Stimulated activated CD8-positive, alpha-beta memory T cell treated with anti-CD3 and anti-CD28 coated beads, Interleukin-12 subunit alpha, Interleukin-12 subunit beta, amount 100 ng/mL, for 24 hours (primary cell): ENCODE data around the gene LARP1.
"Not testable (repeated sequence)": the region's sequence is repeated elsewhere in the genome, so short reads cannot be mapped to it uniquely, and the experiment has no call there.

ENCODE experiments used
- DNase-seq: peaks from one replicate; pipeline ENCODE4 v3.0.0-alpha.2; 2020; ENCODE audit errors: extremely low read depth

LARP1 gene

DNA sequence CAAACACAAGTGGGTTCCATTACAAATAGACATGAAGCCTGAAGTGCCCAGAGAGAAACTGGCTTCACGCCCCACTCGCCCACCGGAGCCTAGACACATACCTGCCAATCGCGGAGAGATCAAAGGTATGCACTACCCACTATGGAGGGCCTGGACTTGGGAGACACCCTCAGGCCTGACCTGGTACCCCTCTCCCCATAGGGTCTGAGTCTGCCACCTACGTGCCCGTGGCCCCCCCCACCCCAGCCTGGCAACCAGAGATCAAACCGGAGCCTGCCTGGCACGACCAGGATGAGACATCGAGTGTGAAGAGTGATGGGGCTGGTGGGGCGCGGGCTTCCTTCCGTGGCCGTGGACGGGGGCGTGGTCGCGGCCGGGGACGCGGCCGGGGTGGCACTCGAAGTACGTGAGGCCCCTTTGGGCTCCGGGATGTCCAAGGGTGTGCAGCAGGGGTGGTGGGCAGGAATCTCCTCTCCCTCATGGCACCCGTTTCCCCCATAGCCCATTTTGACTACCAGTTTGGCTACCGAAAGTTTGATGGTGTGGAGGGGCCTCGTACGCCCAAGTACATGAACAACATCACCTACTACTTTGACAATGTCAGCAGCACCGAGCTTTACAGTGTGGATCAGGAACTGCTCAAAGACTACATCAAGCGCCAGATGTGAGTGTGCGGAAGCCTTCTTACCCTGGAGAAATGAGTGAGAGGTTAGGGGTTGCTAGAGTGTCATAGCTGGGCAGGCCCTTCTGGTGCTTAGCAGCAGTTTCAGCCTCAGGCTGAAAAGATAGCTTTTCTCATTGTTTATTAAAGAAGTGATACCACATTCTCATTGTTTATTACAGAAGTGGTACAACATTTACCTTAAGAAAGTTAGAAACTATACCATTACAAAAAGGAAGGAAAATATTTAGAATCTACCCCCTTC lies 38.7 kb downstream of the LARP1 start:
- no peak for DNase-seq

DNA sequence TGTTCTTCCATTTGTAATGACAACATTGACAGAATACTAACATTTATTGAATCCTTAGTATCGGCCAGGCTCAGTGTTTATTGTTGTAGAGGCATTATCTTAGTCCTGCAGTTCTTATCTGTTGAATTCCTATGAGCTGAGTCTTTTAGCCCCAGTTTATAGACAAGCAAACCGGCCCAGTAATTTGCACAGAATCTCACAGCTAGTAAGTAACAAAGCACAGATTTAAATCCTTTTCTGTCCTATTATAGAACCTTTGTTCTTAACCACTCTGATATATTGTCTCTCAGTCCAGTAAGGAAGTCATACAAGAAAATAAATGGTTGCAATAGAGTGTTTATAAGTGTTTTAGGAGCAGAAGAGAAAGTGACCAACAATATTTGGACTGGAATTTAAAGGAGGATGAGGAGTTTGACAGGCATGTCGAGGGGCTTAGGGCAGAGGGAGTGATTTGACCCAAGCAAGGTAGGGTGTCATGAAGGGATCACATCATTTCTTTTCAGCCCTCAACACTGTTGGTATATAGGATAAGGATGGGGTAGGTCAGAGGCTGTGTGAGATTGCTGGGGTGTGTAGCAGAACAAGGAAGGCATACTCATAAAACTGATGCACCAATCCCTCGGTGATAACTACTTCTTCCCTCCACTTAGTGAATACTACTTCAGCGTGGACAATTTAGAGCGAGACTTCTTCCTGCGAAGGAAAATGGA lies 39.5 kb downstream of the LARP1 start:
- no peak for DNase-seq

DNA sequence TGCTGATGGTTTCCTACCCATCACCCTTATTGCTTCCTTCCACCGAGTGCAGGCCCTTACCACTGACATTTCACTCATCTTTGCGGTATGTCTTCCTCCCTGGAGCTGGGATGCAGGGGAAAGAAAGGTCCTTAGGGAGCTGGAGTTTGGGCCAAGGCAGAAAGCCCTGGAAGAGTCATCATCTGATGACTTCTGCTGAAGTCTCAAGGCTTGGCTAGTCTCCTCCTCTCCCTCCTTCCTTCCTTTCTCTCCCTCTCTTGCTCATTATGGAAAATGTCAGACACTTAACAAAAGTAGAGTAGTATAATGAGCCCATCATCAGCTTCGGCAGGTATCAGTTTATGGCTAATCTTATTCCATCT lies 40.0 kb downstream of the LARP1 start:
- no peak for DNase-seq

DNA sequence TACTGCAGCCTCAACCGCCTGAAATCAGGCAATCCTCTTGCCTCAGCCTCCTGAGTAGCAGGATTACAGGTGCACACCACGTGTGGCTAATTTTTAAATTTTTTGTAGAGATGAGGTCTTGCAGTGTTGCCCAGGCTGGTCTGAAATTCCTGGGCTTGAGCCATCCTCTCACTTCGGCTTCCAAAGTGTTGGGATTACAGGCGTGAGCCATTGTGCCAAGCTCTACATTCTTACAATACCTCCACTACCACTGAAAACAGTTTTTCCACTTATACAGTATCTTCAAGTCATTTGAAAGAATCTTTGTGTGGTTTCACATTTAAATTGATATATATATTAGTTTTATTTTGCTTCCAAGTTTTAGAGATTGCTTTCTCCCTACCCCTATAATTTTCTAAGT lies 42.6 kb downstream of the LARP1 start:
- DNase-seq: no peak

DNA sequence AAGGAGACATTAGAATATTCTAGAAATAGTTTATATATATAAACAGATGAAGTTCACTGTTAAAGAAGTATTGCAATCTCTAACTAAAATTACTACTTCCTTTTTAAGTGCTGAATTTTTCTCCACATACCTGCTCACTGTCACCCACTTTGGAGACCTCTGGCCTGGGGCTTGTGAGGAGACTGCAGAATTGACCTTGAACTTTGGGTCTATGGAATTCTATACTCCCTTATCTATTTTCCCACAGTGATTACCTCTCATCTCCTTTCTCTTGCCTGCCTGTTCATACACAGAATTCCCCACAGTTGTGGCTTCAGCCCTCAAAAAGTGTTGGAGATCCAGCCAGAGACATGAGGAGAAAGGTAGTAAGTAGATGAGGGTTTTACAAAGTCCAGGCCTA lies 45.4 kb downstream of the LARP1 start:
- no peak for DNase-seq

DNA sequence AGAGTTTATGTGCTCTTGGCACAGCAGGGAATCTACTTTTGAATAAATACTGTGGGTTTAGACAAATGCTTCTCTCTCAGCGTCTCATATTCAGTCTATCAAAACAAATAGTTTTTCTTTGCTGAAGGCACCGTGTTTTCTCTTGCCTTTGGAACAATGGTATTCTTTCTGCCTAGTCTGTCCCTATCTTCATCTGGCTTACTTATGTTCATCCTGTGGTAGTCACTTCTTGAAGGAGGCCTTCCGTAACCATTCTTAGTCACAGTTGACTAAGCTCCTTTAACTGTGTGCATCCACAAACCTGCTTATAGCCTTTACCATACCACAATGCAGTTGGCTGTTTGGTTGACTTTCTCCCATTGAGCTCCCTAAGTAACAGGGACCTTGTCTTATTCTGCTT lies 45.9 kb downstream of the LARP1 start:
- DNase-seq: no peak

DNA sequence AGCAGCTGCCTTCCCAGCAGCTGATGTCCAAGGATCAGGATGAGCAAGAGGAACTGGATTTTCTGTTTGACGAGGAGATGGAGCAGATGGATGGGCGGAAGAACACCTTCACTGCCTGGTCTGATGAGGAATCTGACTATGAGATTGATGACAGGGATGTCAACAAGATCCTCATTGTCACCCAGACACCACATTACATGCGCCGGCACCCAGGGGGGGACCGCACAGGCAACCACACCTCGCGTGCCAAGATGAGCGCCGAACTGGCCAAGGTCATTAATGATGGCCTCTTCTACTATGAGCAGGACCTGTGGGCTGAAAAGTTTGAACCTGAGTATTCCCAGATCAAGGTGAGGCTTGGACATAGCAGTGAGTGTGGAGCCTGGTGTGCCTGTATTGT lies 46.9 kb downstream of the LARP1 start:
- DNase-seq: no peak

DNA sequence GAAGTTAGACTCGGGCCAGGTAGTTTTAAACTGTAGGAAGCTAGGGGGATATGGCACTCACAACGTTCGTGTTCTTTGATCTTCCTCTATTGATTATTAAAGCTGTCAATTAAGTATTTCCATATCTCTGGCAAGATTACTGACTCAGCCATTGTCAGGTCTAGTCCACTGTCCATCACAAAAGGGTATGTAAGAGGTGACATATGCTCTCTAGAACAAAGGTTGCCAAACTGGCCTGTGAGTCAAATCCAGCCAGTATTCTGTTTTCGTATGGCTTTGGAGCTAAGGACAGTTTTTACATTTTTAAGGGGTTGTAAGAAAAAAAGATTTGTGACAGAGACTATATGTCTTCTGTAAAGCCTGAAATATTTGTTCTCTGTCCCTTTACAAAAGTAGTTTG lies 51.0 kb downstream of the LARP1 start:
- DNase-seq: no peak

DNA sequence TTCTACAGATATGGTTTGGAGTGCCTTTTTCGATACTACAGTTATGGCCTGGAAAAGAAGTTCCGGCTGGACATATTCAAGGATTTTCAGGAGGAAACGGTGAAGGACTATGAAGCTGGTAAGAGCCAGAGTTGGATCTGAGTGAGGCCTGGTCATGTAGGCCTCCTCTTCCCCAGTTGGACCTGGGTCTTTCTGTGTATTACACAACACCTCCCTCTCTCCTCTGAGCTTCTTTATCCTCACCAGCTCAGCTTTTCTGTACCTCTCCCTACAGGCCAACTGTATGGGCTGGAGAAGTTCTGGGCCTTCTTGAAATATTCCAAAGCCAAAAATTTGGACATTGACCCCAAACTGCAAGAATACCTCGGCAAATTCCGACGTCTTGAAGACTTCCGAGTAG lies 56.1 kb downstream of the LARP1 start:
- DNase-seq: no peak

DNA sequence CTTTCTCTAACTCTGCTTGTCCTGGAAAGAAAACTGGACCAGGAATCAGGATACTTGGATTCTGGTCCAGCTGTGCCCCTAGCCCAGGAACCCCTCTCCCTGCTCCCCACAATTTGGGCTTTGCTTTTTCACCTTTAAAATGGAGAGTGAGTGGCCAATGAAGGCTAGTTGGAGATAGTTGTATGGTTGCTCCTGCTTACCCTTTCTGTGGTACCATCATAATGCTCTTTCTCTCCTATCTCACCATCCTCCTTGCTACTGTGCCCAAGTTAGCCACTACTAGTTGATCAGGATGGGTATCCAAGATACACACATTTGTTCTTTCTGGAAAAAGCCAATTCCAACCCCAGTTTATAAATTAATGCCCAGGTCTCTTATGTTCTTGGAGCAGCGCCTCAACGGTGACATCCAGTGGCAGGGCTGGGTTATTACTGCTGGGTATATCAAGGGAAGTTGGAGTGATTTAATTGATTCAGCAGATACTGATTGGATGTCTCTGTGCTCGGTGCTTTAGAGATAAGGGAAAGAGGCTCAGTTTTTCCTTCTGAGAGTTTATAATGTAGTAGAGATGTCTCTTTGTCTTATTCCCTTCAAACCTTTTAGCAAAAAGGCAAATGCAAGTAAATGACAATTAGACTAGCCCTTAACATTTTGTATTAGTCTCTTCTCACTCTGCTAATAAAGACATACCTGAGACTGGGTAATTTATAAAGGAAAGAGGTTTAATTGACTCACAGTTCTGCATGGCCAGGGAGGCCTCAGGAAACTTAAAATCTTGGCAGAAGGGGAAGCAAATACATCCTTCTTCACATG lies 56.7 kb downstream of the LARP1 start:
- DNase-seq: peak; percentile 14

DNA sequence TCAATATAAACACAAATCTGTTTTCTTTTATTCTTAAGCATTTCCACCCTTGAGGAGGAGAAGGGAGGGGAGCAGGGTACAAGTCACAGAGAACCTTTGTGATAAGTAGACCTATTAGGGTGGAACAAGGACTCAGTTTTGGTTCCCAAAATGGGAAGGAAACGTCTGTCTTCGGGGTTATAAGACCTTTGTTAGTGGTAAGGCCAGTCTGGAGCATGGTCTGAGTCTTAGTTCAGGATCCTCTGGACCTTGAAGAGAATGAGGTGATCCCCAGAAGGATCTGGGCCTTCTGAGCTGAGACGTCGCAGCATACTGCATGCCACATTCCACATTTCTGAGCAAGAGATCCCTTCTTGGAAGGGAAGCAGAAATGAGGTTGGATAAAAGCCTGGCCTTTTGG lies 58.0 kb downstream of the LARP1 start:
- DNase-seq: no peak

DNA sequence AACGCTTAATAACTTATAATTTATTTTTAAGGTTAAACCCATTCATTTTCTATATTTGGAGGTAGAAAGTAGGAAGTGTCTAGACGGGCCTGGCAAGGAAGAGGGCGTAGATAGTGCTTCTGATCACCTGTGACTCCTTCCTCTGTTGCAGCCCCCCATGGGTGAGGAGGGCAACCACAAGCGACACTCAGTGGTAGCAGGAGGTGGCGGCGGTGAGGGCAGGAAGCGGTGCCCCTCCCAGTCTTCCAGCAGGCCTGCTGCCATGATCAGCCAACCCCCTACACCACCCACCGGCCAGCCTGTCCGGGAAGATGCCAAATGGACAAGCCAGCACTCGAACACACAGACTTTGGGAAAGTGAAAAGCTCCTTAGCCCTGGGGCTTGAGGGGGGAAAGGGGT lies 58.6 kb downstream of the LARP1 start:
- DNase-seq: no peak

DNA sequence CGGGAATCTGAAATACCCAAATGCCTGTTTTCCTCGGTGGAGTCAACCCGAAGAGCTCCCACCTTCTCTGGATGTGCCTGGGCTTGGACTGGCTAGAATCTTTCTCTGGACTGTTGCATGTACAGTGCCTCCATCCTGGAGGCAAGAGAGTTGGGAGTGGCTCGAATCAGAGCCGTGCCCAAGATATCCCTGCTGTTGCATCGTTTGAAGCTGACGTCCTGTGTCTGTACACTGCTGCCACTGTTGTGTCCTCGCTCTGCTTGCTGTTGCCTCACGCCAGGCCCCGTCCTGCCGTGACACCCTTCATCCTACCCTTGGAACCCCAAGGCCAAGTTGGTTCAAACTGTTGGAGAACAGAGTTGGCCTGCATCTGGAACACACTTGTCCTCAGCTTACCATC lies 59.8 kb downstream of the LARP1 start:
- DNase-seq: no peak

DNA sequence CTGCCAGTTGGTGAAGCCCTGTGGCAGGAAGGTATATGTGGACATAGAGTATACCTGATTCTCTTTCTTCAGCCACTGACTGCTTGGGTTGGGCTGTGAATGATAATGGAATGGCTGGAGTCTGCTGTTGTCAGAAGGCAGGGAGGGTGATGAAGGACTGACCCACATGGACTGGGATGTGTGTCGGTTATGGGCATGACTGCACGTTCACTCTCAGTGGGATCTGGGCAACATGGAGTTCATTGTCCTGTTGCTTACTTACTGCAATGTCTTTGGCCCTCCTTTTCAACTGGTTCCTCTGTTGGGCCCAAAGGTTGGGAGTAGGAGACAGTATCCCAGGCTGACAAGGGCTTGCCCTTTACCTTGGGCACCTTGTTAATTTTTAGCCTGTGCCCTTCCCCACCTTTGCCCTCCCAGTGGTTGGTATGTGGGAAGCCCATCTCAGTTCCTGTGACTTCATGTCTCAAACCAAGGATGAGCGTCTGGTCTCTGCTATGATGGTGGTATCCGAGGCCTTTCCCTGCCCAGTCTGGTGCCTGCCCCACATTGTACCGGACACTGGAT lies 60.6 kb downstream of the LARP1 start:
- DNase-seq: no peak

DNA sequence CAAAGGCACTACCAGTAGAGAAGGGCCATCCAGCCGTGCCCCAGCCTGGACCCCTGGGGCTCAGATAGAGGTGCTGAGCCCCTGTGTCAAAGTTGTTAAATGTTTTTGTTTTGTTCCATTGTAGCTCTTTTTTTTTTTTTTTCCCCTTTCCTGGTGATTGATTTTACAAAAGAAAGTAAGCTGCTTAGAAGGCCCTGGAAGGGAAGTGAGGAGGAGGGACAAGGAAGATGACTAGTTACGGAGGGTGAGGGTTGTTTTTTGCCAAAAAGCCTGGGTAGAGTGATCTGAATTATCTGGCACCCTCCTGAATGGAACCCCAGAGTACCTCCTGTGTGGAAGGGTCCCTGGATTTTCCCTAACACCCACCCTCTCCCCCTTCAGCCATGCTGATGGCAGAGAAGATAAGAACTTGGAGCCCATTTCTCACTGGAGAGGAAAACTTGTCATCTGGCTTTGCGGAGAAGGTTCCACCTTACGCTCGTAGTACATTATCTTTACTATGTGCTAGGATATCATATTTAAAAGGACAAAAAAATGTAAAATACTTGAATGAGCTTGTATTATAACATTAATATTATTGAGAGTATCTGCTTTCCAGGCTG lies 61.8 kb downstream of the LARP1 start:
- no peak for DNase-seq

DNA sequence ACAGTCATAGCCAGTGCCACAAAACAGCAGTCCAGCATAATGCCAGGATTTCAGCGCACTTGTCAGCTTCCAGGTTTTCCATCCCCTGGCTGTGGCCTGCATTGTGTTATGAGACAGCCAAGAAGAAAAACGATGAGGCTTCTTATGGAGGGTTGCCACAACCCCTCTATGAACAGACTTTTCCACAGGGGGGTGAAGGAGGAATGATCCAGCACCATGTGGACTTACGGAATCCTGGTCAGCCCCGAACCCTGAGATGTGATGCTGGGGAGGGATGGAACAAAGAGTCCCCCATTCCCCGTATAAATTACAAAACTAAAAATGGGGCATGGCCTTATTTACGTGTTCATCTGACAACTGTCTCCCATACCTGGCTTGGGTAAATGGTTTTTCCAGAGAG lies 62.6 kb downstream of the LARP1 start:
- DNase-seq: no peak

DNA sequence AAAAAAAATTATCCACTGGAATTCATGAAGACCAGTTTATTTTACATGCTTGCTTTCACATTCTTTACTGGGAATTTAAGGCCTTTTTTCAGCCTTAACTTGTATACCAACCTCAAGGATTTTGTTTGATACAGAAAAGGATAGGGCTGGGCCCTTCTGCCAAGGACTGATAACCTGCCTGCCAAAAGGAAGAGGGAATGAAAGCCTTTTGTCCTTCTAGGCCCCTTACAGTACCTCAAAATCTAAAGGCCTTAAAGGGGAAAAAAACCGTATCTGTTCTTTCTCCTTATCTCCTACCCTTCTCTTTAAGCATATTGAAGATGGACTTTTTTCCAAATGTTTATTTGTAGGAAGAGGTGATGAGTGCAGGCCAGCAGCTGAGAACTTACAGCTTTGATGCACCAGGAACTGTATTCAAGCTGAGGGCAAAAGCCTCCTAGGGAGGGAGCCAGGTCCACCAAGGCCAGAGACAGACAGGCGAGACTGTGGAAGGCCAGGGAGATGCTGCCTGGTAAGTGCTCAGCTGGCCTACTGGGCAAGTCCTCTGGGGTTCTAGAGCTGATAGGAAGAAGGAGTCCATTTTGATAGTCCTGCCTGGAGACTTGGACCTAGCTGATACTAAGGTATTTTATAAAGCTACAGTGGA lies 63.4 kb downstream of the LARP1 start:
- no peak for DNase-seq

DNA sequence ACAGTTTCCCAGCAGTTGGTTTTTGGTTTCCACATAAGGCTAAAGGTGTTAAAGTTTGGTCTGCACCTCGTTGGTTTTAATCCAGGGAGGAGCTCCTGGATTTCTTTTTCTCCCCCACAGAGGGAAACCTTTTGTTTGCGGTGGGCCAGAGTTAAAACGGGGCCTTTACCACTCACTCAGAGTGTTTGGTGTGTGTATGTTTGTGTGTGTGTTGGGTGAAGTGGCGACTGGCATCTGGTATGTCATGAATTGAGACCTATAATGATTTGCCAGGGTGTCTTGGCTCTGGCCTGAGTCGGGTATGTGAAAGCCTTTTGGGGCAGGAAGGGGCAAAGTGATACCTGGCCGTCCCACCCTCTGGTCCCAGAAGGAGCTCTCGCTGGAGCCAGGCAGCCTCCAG lies 64.4 kb downstream of the LARP1 start:
- DNase-seq: no peak

DNA sequence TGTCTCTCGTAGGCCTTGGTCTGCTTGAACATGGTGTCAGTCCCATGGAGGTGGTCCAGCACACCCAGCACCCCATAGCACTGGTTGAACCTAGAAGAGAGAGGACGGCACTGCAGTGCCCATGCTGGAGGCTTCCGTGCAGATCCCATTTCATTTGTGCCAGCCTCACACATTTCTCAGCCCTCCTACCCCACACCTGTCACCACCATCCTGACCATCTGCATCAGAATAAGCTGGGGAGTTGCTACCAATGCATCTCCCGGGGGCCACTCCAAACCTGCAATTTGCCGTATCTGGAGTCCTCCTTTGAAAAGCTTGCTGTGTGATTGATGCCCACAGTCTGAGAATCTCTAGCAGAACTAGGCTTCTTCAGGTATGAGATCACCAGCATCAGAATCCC lies 65.2 kb downstream of the LARP1 start:
- no peak for DNase-seq

DNA sequence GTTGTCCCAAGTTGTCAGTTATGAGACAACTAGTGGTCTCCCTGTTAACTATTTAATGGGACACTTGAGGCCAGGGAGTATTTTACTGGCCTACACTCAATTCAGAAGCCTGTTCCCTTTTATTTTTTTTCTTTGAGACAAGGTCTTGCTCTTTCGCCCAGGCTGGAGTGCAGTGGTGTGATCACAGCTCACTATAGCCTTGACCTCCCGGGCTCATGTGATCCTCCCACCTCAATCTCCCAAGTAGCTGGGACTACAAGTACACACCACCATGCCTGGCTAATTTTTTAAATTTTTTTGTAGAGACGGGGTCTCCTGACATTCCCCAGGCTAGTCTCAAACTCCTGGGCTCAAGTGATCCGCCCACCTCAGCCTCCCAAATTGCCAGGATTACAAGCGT lies 67.7 kb downstream of the LARP1 start:
- not testable (repeated sequence) for DNase-seq

DNA sequence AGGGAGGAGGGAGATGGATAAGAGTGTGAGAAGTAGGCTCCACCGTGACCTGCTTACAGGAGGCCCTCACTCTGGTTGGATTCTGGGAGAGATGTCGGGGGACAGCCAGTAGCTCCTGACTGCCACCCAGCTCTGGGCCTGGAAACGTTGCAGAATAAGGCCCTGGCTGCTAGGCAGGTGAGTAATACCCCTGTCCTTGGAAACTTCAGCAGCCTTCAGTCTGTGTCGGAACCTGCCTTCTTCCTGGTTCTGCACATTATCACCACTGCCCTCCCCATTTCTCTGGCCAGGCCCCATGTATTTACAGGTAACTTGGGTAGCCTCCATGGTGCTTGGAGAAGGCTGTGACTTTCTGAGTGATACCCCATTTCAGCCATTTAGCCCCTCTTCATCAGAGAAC lies 68.4 kb downstream of the LARP1 start:
- DNase-seq: no peak
